ENCODE data around the gene CAPN10.
"Not testable (repeated sequence)": the region's sequence is repeated elsewhere in the genome, so short reads cannot be mapped to it uniquely, and the experiment has no call there.

The CAPN10 gene

DNA sequence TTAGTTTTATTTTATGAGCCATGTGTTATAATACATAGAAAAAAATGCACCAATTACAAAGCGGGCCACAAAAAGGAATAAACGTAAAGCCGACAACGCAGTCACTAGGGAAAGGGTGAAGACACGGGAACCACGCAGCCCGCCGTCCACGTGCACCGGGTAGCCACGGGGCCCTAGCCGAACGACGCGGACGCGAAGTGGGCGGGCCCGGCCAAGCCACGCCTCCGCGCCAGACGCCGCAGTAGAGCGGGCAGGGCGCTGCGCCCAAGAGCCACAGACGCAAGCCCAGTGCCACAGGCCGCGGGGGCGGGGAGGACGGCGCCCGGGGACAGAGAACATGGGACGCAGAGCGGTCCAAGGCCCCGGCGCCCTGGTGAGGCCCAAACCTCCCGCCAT lies 26.5 kb upstream of the CAPN10 start, which contains the start of gene DUSP28:
Gene DUSP28, plus strand, starts transcription at position 274 of the 396 bp plus-strand sequence. CDS start 328 bp downstream, outside the sequence.
- TF ChIP-seq CTCF (conservative IDR thresholded peaks at IDR 0.05): no peak
- peak within 1 kb of the TSS; percentile 98 for H3K27ac ChIP-seq

GRCh38 chr2:240560480-240561324 lies 25.8 kb upstream of the CAPN10 start:
- H3K27ac ChIP-seq: peak overlapping the region; percentile 98
- TF ChIP-seq CTCF (conservative IDR thresholded peaks at IDR 0.05): peak; percentile 21

DNA sequence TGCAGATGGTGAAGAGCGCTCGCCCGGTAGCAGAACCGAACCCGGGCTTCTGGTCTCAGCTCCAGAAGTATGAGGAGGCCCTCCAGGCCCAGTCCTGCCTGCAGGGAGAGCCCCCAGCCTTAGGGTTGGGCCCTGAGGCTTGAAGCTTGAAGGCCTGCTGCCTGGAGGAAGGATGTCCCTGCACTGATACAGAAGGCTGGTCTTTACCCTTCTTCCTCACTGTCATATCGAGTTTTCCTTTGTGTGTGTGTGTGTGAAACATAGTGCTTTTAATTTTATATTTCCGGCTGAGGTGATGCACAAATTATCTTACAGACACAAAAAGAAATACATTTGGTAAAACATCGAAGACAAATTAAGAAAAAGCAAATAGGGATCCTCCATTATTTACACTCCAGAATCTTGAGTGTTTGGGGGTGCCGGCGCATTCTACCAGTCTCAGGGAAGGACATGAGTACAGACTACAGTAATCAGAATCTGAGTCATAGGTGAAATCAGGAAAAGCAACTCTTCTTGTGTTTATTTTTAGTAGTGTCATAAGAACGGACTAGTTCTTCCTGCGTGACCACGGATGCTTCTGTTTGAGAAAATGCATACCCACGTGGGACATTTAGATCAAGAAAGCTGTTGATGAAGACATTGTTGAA lies 25.1 kb upstream of the CAPN10 start:
- peak overlapping the region; percentile 98 for H3K27ac ChIP-seq
- no peak for TF ChIP-seq CTCF (conservative IDR thresholded peaks at IDR 0.05)

DNA sequence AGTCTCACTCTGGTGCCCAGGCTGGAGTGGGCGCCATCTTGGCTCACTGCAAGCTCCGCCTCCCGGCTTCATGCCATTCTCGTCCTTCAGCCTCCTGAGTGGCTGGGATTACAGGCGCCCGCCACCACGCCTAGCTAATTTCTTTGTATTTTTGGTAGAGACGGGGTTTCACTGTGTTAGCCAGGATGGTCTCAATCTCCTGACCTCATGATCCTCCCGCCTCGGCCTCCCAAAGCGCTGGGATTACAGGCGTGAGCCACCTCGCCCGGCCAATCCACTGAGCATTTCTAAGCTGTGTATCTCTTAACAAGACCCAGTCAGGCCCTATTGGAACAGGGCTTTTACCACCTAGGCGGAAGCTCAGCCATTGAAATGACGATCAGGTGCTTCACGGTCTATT lies 23.3 kb upstream of the CAPN10 start:
- not testable (repeated sequence) for H3K27ac ChIP-seq

- H3K27ac ChIP-seq: no peak overlapping the region
- no peak for TF ChIP-seq CTCF (conservative IDR thresholded peaks at IDR 0.05)
Measured at GRCh38 chr2:240563951-240564560, 22.5 kb upstream of the CAPN10 start.

DNA sequence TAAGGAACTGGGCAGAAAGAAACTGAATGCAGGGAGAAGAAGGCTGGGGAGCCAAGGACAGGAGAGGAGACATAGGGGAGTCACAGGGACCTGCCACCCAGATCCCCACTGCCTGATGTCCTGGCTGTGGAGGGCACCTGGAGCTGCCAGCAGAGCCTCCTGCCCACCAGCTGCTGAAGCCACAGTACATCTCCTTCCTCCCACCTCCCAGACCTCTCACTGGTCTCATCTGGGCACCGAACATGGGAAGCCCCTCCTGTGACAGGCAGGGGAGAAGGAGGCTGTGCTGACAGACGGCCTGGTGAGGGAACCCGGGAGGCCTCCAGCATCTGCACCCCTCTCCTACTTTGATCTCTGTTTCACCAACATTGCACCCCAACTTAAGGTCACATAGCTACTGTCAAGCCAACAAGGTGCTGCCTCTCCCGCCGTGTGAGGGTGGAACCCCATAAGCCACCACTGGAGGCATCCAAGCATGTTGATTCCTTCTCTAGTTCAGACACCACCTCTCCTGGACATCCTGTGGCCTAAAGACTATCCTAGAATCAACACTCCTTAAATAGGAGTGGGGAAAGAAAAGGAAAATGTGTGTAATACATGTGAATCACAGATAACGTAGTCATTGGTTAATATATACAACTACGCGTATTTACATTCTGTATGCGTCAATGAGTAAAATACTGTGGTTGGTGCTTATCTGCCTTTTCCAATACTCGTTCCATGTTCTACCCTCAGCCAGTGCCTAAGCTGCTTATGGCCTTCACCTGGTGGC lies 21.8 kb upstream of the CAPN10 start:
- TF ChIP-seq CTCF (conservative IDR thresholded peaks at IDR 0.05): no peak
- no peak overlapping the region for H3K27ac ChIP-seq

DNA sequence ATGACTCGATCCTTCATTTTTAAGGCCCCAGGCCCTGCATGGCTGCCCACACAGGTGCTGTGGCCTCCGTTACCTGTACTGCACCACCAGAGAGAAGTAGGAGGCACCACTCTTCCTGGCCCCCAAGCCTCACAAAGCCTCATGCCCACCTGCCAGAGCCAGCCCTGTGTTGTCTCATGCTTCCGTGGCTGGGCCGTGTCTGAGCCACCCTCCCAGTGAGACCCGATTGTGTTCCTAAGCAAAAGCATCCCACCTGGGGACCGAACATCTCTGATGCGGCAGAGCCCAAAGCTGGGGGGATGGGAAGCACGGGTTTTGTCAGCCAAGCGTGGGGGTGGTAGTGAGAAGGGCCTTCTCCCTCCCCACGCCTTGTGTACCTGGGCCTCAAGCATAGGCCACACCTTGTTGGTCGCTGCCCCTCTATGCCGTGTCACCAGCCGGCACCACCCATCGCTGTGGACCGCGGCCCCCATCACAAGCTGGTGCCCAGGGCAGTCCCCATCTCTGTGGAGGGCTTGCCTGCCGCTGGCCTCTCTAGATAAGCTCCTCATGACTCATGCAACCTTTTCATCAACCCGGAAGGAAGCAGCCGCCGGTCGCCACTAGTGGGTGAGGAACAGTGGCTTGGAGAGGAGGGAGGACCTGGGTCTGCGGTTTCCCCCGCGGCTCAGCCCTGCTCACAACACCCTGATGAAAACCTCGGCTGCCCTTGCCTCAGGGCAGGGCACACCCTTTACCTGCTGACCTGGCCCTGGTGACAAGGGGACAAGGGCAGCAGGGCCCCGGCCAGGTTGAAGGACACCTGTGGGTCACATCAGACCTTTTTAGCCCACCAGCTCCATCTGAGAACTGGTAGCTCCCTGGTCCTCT lies 21.0 kb upstream of the CAPN10 start:
- no peak for TF ChIP-seq CTCF (conservative IDR thresholded peaks at IDR 0.05)
- peak overlapping the region; percentile 91 for H3K27ac ChIP-seq
